Measurements from ENCODE around the gene CNPY4. TPM values are rescaled to one million over a fixed set of nuclear protein-coding genes. Genes with fewer than 3 reads are reported as not detected.

The CNPY4 gene
- polyA plus RNA-seq, 1 donor (not counting 4 experiments of a cell fraction or from before 2014, with no cell fraction given), result 9.9 TPM

- DNase-seq (ENCODE audit: low read depth, low spot score) (no peak), FAIRE-seq (no peak)
- H3K9me1 ChIP-seq (ENCODE audit: control insufficient read depth, extremely low read depth, insufficient read depth, low read length), result no peaks in the 10 kb centered on the region
- no peaks in the 10 kb centered on the region for H4K20me1 ChIP-seq (ENCODE audit: control insufficient read depth, extremely low read depth, insufficient read depth, low read length)
- H3K79me2 ChIP-seq (ENCODE audit: control insufficient read depth, insufficient read depth, low read length), result no peaks in the 10 kb centered on the region
- H3K9me3 ChIP-seq (ENCODE audit: control insufficient read depth, low read depth, low read length), result no peaks in the 10 kb centered on the region
- dilution Hi-C loops (cut with MboI; ENCODE audit: extremely low pct_ligation_motif_present, low sequenced_read_pairs), result no loop called here
- peak overlapping the region; percentile 89 to 96 (median 94) for H3K4me3 ChIP-seq (ENCODE audit: control insufficient read depth in 2 of 3, extremely low read depth in 1 of 3, insufficient read depth in 2 of 3, low read depth in 1 of 3, low read length in 3 of 3)
- H3K36me3 ChIP-seq (ENCODE audit: control insufficient read depth in 2 of 2, extremely low read depth in 1 of 2, insufficient read depth in 2 of 2, low read length in 2 of 2), result peaks cover 0 to 2% of the 10 kb centered on the region in 2 experiments
- no peaks in the 10 kb centered on the region for H3K27me3 ChIP-seq (ENCODE audit: control insufficient read depth, extremely low read depth, insufficient read depth, low read length)
- H3K4me1 ChIP-seq (ENCODE audit: control insufficient read depth, extremely low read depth, insufficient read depth, low read length), result peaks cover 10% of the 10 kb centered on the region
- H2AFZ ChIP-seq (ENCODE audit: control insufficient read depth, low read length), result peak overlapping the region; percentile 99
- H3K4me2 ChIP-seq (ENCODE audit: control insufficient read depth, extremely low read depth, insufficient read depth, low read depth, low read length), result peak overlapping the region; percentile 72
- peak overlapping the region; percentile 97 for H3K27ac ChIP-seq (ENCODE audit: control insufficient read depth, insufficient read depth, low read length)
- peak overlapping the region; percentile 97 for H3K9ac ChIP-seq (ENCODE audit: control insufficient read depth, extremely low read depth, insufficient read depth, low read length)
- no peak for TF ChIP-seq CTCF (optimal IDR thresholded peaks at IDR 0.05 in 1 of 3, IDR thresholded peaks at IDR 0.05 in 1 of 3, conservative IDR thresholded peaks at IDR 0.05 in 1 of 3; ENCODE audit: extremely low read depth in 1 of 3, insufficient read depth in 2 of 3, low read length in 3 of 3)
- TF ChIP-seq EZH2 (IDR thresholded peaks at IDR 0.05; ENCODE audit: low read length), result no peak
Observed at GRCh38 chr7:100126239-100126930, 7.0 kb downstream of the CNPY4 start.

GRCh38 chr7:100126931-100127865 lies 7.8 kb downstream of the CNPY4 start, which contains the start of gene MBLAC1:
MBLAC1 (plus strand) TSS chr7:100126967; CDS start chr7:100127396, 429 bp downstream.
- TF ChIP-seq CTCF (optimal IDR thresholded peaks at IDR 0.05 in 1 of 3, IDR thresholded peaks at IDR 0.05 in 1 of 3, conservative IDR thresholded peaks at IDR 0.05 in 1 of 3; ENCODE audit: extremely low read depth in 1 of 3, insufficient read depth in 2 of 3, low read length in 3 of 3) (no peak), EZH2 (IDR thresholded peaks at IDR 0.05; ENCODE audit: low read length) (no peak)
- H3K9ac ChIP-seq (ENCODE audit: control insufficient read depth, extremely low read depth, insufficient read depth, low read length), result peak within 1 kb of the TSS; percentile 97
- dilution Hi-C loops (cut with MboI; ENCODE audit: extremely low pct_ligation_motif_present, low sequenced_read_pairs), result no loop called here
- H3K4me3 ChIP-seq (ENCODE audit: control insufficient read depth in 2 of 3, extremely low read depth in 1 of 3, insufficient read depth in 2 of 3, low read depth in 1 of 3, low read length in 3 of 3), result peak within 1 kb of the TSS; percentile 89 to 96 (median 94)
- H3K9me1 ChIP-seq (ENCODE audit: control insufficient read depth, extremely low read depth, insufficient read depth, low read length), result no peaks in the 10 kb centered on the region
- H3K9me3 ChIP-seq (ENCODE audit: control insufficient read depth, low read depth, low read length), result no peaks in the 10 kb centered on the region
- H3K4me1 ChIP-seq (ENCODE audit: control insufficient read depth, extremely low read depth, insufficient read depth, low read length), result peaks cover 10% of the 10 kb centered on the region
- H2AFZ ChIP-seq (ENCODE audit: control insufficient read depth, low read length), result peak within 1 kb of the TSS; percentile 99
- peak within 1 kb of the TSS; percentile 72 for H3K4me2 ChIP-seq (ENCODE audit: control insufficient read depth, extremely low read depth, insufficient read depth, low read depth, low read length)
- FAIRE-seq (peak; percentile 9), DNase-seq (ENCODE audit: low read depth, low spot score) (no peak)
- no peaks in the 10 kb centered on the region for H4K20me1 ChIP-seq (ENCODE audit: control insufficient read depth, extremely low read depth, insufficient read depth, low read length)
- H3K36me3 ChIP-seq (ENCODE audit: control insufficient read depth in 2 of 2, extremely low read depth in 1 of 2, insufficient read depth in 2 of 2, low read length in 2 of 2), result peaks cover 0 to 2% of the 10 kb centered on the region in 2 experiments
- H3K27me3 ChIP-seq (ENCODE audit: control insufficient read depth, extremely low read depth, insufficient read depth, low read length), result no peaks in the 10 kb centered on the region
- H3K27ac ChIP-seq (ENCODE audit: control insufficient read depth, insufficient read depth, low read length), result peak within 1 kb of the TSS; percentile 97
- H3K79me2 ChIP-seq (ENCODE audit: control insufficient read depth, insufficient read depth, low read length), result no peaks in the 10 kb centered on the region
